AG09319 (cell line): ENCODE measurements around the gene PSMD6.

Experiments used
- DNase-seq: peaks from one replicate; pipeline ENCODE4 v3.0.0-alpha.2; 2010; ENCODE audit warnings: low read depth; ENCODE audit errors: extremely low read depth
- TF ChIP-seq, protein P1 (sequence below): IDR thresholded peaks from 2 replicates; pipeline ENCODE4 v1.5.1; 2011; ENCODE audit warnings: low read depth, mild to moderate bottlenecking, inconsistent platforms, low read length, moderate library complexity

The PSMD6 gene

DNA sequence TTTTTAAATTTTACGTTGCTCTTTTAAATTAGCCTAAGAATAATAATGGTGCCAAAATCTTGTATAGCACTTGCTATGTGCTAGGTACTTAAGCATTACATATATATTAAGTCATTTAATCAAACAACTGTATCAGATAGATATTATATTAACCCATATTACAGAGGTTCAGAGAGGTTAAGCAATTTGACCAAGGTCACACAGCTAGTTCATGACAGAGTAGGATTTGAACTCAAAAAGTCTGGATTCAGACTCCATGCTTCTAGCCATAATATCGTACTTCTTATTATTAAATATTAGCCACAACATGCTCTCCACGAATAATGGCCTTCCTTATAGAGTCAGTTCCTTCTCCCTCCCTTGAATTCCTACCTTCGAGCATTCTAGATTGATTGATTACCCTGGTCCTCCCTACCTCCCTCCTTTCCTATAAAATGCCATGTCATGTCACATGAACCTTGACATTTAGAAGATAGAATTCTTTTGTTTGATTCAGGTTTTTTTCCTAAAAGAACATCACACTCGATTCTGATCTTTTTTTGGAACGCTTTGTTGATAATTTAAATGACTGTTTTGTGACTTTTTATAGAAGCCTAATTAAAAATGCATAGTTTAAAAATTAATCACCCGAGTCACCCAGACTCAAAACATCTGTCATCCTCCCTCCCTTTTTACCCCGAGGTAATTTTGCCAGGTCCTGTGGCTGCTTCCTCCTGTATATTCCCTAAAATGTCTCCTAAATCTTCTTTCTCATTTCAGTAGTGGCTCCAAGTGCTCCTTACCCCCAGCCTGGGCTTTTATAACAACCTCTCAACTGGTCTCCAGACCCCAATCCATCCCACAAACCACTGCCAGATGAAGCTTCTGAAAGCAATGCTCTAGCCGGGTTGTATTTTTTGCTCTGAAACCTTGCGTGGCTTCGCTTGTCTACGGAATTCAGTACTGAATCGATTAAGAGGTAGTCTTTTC, 8.5 kb upstream of the PSMD6 start:
- DNase-seq: no peak
- TF ChIP-seq, protein P1, sequence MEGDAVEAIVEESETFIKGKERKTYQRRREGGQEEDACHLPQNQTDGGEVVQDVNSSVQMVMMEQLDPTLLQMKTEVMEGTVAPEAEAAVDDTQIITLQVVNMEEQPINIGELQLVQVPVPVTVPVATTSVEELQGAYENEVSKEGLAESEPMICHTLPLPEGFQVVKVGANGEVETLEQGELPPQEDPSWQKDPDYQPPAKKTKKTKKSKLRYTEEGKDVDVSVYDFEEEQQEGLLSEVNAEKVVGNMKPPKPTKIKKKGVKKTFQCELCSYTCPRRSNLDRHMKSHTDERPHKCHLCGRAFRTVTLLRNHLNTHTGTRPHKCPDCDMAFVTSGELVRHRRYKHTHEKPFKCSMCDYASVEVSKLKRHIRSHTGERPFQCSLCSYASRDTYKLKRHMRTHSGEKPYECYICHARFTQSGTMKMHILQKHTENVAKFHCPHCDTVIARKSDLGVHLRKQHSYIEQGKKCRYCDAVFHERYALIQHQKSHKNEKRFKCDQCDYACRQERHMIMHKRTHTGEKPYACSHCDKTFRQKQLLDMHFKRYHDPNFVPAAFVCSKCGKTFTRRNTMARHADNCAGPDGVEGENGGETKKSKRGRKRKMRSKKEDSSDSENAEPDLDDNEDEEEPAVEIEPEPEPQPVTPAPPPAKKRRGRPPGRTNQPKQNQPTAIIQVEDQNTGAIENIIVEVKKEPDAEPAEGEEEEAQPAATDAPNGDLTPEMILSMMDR: no peak

GRCh38 chr3:64030741-64031140, 7.4 kb upstream of the PSMD6 start:
- TF ChIP-seq, protein P1: peak; percentile 86
- no peak for DNase-seq

GRCh38 chr3:64029287-64029686, 6.0 kb upstream of the PSMD6 start:
- DNase-seq: no peak
- TF ChIP-seq, protein P1: no peak

DNA sequence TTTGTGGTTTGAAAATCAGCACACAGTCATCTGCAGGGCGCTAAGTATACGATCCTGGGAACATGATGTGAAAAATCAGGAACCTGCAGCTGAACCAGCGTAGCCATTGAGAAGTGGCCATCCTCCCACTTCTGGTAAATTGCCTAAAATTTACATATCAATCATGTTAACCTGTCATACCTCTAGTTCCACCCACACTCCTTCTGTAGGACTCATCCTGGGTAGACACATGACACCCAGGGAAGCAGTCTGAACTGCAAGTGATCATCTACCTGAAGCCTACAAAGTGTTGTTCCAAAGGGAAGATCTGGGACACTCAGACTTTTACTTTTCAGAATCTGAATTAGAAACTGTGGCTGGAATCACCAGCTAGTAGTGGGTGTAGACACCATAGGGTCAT, 5.5 kb upstream of the PSMD6 start:
- no peak for DNase-seq
- TF ChIP-seq, protein P1: no peak

- TF ChIP-seq, protein P1: no peak
- no peak for DNase-seq
Measured at GRCh38 chr3:64027658-64028057, 4.4 kb upstream of the PSMD6 start.

GRCh38 chr3:64026346-64026745, 3.1 kb upstream of the PSMD6 start:
- no peak for DNase-seq
- TF ChIP-seq, protein P1: no peak

DNA sequence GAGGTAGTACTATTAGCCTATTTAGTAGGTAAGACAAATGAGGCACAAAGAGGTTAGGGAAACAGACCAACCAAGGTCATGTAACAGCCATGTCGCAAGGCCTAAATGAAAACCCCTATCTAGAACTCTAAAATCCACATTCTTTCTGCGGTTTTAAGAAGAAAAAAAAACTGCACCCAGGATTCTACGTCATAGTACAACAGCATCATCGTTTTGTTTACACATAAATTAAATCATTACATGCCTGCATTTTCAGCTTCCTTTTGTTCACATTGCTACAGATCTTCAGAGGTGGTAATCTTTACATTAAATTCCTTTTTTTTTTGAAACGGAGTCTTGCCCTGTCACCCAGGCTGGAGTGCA, 548 bp upstream of the PSMD6 start:
- TF ChIP-seq, protein P1: no peak
- no peak for DNase-seq
